GM18511 (cell line): ENCODE data around the gene BIVM.
"Not testable (repeated sequence)": the region's sequence is repeated elsewhere in the genome, so short reads cannot be mapped to it uniquely, and the experiment has no call there.

Experiments used
- ATAC-seq: cut with Tn5 transposase; IDR thresholded peaks from one replicate; pipeline ENCODE4 v1.9.1; 2021; ENCODE audit warnings: mild to moderate bottlenecking, moderate library complexity; ENCODE audit not compliant: unreplicated experiment

BIVM gene

GRCh38 chr13:102798581-102799425 lies at the start of gene BIVM, which contains the start of gene POGLUT2:
Gene BIVM, plus strand, starts transcription at chr13:102799119. Its CDS starts 8,149 bp downstream, at chr13:102807268.
Gene POGLUT2, minus strand, starts transcription at chr13:102798976. Its CDS starts 306 bp downstream, at chr13:102798670.
- ATAC-seq = peak; percentile 80

GRCh38 chr13:102751886-102752285 lies 47.0 kb upstream of the BIVM start:
- ATAC-seq = no peak

DNA sequence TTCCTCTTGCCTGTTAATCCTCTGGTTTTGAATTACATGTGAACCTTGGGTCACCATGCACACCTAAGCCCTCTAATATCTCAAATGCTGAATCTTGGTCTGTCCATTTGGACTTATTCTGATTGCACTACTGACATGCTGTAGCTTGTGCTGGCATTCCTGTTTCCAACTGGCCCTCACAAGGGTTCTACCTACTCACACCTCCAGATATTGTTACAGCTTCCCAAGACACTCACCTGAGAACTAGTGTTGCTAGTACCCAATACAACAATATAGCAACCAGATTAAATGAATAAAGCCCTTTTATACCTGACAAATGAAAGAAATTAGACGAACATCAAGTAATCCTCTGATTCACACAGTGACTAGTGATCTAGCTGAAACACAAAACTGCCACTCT lies 41.9 kb upstream of the BIVM start:
- ATAC-seq = no peak

GRCh38 chr13:102758842-102759241 lies 40.1 kb upstream of the BIVM start:
- ATAC-seq = no peak

GRCh38 chr13:102761071-102761470 lies 37.8 kb upstream of the BIVM start:
- no peak for ATAC-seq

DNA sequence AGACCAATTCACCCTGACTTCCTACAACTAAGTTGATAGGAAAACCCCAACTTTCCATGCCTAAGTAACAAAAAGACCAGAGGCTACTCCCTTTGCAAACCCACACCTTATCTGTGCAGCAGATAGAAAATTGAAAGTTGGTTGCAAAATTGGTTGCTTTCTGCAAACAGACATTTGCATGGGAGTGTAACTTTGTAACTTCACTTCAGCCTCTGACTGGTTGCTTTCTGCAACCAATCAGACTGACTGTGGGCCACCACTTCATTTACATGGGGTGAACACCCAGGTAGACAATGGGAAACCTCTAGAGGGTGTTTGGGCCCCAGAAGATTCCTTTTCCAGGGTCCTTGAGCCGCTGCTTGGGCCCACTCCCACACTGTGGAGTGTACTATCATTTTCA lies 35.2 kb upstream of the BIVM start:
- no peak for ATAC-seq

DNA sequence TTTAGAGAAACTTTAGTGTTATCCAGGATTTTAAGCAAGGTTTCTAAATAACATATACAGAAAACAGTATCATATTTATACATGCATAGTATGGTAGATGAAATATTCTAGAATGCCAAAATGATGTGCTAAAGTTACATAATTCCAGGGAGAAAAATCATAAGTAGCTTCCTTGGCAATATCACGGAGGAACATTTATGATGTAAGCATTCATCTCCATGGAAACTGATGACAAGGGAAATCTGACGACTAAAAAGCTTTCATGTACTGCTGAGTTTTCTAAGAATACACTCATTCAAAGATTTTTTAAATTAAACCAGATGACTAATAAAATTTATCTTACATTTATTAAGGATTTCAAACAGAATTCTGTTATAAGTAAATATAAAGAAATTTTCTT lies 30.0 kb upstream of the BIVM start:
- no peak for ATAC-seq

DNA sequence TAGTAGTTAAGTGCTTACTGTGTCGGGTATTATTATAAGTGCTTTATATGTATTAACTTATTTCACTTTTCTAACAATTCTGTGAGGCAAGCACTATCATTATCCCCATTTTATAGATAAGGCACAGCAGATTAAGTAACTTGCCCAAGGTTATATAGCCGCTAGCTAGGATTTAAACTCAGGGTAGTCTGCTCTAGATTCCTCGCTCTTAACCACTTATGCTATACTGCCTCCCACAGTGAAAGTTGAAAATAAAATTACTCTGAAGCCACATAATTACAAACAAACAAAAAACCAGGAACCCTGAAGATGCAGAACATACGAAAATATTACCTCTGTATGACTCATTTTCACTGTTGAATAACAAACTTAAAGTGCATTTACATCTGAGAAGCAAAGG lies 29.2 kb upstream of the BIVM start:
- ATAC-seq = no peak

DNA sequence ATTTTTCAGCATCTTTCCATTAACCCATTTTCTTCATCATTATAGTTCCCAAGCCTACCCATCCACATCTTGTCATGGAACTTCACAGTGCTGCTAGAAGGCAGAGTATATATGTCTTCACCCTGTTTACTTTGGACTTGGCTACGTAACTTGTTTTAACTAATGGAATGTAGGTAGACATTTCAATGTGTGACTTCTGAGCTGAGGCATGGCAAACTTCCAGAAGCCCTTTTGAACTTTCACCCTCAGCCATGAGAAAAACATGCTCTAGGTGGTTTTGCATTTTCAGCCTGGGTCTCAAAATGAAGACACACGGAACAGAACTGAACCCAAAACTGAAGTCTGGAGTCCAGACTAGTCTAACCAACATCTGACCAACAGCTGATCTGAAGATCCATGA lies 28.5 kb upstream of the BIVM start:
- no peak for ATAC-seq

- no peak for ATAC-seq
Observed at GRCh38 chr13:102771298-102772041, 27.4 kb upstream of the BIVM start.

DNA sequence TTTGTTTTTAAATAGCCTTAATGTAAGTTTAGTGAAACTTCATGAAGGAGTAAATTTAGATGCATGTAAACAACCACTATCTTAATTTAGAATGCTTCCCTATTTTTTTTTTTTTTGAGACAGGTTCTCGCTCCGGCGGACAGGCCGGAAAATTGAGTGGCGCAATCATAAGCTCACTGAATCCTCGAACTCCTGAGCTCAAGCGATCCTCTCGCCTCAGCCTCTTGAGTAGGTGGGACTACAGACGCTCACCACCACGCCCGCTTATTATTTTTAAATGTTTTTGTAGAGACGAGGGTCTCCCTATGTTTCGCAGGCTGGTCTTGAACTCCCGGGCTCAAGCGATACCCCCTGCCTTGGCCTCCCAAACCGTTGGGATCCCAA lies 26.9 kb upstream of the BIVM start:
- ATAC-seq = no peak

DNA sequence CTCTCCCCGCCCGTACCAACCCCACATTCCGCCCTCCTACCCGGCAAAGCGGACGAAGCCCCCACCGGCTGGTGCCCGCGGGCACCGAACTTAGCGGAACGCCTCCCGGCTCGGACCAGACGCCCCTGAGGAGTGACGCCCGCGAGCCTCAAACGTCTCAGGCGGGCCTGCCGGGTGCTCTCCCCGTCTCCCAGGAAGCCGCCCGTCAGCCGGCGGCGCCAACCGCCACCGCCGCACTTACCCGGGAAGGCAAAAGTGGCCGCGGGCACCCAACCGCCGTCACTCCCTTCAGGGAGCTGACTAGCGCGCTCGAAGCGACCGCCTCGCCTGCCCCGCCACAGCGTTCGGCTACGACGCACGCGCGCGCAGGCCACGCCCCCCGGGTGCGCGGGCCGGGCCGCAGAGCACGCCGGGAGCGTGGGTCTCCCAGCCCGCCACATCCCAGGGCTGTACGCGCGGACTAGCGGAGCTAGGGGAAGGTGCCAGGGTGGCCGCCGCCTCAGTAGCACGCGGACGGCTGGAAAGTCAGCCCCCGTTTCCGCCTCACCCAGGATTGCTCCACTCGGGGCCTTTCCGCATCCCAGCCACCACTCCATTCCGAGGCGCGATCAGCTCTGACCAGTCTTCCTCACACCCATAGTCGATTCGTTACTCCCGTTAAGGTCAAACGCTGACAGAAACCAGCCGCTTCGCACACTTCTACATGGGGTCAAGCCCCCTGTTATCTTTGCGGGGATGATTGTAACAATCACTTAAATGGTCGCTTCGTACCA lies 25.3 kb upstream of the BIVM start, which contains the start of gene TEX30:
Gene TEX30, minus strand, starts transcription at position 346 of the 773 bp plus-strand sequence. CDS start 3,760 bp downstream, outside the sequence.
- ATAC-seq = peak; percentile 90

- ATAC-seq = no peak
Observed at GRCh38 chr13:102774214-102774568, 24.7 kb upstream of the BIVM start.

DNA sequence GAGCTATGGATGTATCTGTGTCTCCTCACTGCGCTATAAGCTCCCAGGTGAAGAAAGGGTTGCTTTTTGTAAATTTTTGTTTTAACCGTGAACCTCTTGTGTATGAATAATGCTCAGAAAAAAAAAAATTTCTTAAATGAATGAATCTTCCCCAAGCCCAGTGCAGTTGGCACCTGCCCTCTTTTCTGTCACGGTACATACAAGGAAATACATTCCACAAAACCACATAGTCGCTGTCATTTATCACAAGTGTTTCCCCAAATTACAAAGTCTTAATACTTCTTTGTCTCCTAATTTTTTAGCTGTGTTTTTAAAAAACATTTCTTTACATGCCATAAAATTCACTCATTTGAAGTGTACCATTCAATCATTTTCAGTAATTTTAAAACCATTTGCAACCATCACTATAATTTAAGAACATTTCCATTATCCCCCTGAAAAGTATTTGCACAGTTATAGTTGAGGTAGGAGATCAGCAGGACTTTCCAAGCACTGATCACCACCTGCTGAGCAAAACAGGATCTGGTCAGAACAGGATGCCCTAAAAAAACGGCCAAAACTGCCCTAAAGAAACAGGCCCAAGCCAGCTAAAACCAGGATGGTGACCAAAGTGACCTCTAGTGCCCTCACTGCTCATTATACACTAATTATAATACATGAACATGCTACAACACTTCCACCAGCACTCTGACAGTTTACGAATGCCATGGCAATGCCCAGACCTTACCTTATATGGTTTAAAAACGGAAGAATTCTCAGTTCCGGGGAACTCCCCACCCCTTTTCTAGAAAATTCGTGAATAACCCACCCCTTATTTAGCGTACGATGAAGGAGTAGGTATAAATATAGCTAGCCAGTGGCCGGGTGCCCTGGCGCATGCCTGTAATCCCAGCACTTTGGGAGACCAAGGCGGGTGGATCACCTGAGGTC lies 24.1 kb upstream of the BIVM start:
- no peak for ATAC-seq

DNA sequence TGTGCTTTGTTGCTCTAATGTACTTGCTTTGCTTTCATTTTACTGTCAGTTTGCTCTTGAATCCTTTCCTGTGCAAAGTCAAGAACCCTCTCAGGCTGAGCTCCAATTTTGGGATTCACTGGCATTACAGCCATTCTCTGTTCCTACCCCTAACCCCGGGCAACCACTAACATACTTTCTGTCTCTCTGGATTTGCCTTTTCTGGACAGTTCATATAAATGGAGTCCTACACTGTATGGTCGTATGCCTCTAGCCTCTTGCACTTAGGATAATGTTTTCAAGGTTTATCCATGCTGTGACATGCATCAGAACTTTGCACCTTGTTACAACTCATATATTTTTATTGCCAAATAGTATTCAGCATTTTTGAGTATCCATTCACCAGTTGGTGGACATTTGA lies 22.6 kb upstream of the BIVM start:
- ATAC-seq = no peak

DNA sequence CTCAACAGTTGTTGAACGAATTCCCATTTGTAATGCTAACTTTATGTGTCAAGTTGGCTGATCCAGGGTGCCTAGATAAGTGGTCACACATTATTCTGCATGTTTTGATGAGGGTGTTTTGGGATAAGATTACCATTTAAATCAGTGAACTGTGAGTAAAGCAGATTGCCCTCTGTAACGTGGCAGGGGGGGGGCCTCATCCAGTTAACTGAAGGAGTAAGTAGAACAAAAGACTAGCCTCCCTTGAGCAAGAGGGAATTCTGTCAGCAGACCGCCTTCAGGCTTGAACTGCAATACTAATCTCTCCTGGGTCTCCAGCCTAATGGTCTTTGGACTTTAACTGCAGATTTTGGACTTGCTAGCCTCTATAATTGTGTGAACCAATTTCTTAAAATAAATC lies 21.2 kb upstream of the BIVM start:
- no peak for ATAC-seq

DNA sequence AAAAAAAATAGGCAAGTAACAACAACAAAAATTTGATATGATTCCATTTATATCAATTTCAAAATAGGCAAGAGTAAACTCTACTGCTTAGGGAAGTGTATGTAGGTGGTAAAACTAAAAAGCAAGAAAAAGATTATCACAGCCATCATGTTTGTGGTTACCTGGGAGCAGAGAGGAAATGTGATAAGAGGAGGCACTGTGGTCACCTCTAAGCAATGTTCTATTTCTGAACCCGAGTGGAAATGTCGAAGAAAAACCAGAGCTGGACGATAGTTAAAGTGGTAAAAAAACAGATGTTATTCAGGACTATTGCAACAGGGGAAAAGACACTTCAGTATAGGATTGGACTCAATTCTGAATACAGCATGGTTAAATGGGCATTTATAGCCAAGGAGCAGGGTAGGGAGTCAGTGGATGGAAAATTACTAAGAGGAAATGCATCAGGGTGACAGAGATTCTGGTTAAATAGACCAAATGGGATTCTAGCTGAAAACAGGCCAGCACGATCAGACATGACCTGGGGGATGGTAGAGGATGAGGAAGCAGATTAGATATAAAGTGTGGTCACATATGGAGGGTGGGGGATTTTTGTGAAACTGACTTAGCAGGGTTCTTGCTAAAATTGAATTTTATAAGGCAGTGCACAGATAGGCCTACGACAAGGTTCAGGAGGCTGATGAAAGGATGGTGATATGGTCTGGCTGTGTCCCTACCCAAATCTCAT lies 19.3 kb upstream of the BIVM start:
- ATAC-seq = peak; percentile 54

GRCh38 chr13:102780656-102781055 lies 18.3 kb upstream of the BIVM start:
- not testable (repeated sequence) for ATAC-seq

GRCh38 chr13:102781591-102781990 lies 17.3 kb upstream of the BIVM start:
- ATAC-seq = no peak

- ATAC-seq = no peak
Observed at GRCh38 chr13:102784483-102784882, 14.4 kb upstream of the BIVM start.
